SK-MEL-5 (cell line): ENCODE measurements around the gene XKR7. TPM values are rescaled to one million over a fixed set of nuclear protein-coding genes. Genes with fewer than 3 reads are reported as not detected.
A peak's percentile ranks its signal among the peaks of the same experiment; 100 is the strongest.
"Not testable (repeated sequence)": the region's sequence is repeated elsewhere in the genome, so short reads cannot be mapped to it uniquely, and the experiment has no call there.

Experiments
- DNase-seq: peaks from one replicate; pipeline ENCODE4 v3.0.0-alpha.2; 2016; ENCODE audit warnings: low read depth, low spot score
- in situ Hi-C: cut with HindIII; loops from 2 replicates; pipeline ENCODE4 v1.10.0; 2016; ENCODE audit warnings: low sequenced_read_pairs, high pct_unique_total_duplicates, low pct_unique_long_range_greater_than_20kb
- total RNA-seq: library from RNA; depleted of rRNA; stranded (reverse); fragments of >200 nt; shearing (Covaris generic); gene quantifications from 2 replicates; pipeline ENCODE4 v1.2.3, GENCODE V29; 2014

The XKR7 gene
- total RNA-seq, 1 experiment from 2014 or later: 0.11 TPM

GRCh38 chr20:32021091-32021490, 53.1 kb downstream of the XKR7 start:
- no peak for DNase-seq
- in situ Hi-C loops: no loop called here

GRCh38 chr20:32024683-32025295, 56.8 kb downstream of the XKR7 start:
- no peak for DNase-seq
- in situ Hi-C loops: no loop called here

DNA sequence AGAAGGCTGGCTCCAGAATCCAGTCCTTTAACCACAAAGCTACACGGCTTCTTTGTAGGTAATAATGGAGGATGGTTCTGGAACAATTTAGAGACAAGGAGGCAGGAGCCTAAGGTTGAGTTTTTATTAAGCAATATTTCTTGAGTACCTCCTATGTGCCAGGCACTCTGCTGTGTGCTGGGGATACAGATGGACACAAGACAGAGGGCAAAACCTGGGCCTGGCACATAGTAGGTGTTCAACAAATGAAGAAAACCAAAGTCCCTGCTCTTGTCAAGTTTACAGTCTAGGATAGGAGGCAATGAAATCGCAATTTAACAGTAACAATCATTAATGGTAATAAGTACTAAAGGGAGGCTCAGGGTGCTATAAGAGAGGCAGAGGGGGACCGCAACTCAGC, 59.7 kb downstream of the XKR7 start:
- in situ Hi-C loops: no loop called here
- DNase-seq: no peak

GRCh38 chr20:32028647-32029372, 60.9 kb downstream of the XKR7 start:
- in situ Hi-C loops: no loop called here
- no peak for DNase-seq

DNA sequence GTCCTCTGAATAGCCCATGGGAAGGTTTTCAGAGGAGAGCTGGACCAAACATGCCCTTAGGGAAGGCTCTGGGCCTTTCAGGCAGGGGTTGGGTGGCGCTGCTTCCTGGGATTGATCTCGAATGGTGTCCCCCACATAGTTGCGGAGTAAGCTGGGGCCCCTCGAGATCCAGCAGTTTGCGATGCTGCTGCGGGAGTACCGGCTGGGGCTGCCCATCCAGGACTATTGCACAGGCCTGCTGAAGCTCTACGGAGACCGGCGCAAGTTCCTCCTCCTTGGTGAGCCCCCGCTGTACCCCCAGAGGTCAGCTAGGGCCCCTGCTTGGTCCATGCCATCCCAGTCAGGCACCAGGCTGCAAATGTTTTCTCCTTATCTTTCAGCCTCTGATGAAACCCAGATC, 61.6 kb downstream of the XKR7 start:
- in situ Hi-C loops: no loop called here

DNA sequence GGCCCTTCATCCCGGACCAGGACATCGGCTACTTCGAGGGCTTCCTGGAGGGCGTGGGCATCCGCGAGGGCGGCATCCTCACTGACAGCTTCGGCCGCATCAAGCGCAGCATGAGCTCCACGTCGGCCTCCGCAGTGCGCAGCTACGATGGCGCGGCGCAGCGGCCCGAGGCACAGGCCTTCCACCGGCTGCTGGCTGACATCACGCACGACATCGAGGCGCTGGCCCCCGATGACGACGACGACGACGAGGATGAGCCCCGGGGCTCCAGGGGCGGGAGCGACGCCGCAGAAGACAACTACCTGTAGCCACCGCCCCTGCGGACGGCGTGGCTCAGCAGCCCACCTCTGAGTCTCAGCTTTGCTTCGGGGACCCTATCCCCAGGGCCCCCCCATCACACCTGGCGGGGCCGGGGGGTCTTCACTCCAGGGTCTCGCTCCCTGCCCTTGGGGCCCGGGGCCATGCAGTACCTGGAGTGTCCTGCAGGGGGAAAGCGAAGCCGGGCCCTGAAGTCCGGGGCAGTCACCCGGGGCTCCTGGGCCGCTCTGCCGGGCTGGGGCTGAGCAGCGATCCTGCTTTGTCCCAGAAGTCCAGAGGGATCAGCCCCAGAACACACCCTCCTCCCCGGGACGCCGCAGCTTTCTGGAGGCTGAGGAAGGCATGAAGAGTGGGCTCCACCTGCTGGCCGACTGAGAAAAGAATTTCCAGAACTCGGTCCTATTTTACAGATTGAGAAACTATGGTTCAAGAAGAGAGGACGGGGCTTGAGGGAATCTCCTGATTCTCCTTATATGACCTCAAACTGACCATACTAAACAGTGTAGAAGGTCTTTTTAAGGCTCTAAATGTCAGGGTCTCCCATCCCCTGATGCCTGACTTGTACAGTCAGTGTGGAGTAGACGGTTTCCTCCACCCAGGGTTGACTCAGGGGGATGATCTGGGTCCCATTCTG, 63.3 kb downstream of the XKR7 start:
- in situ Hi-C loops: no loop called here
- DNase-seq: peak; percentile 92

More for the DNA sequence above, 61.6 kb downstream of the XKR7 start:
- no peak for DNase-seq

GRCh38 chr20:32033316-32033715, 65.4 kb downstream of the XKR7 start:
- in situ Hi-C loops: no loop called here
- DNase-seq: no peak

DNA sequence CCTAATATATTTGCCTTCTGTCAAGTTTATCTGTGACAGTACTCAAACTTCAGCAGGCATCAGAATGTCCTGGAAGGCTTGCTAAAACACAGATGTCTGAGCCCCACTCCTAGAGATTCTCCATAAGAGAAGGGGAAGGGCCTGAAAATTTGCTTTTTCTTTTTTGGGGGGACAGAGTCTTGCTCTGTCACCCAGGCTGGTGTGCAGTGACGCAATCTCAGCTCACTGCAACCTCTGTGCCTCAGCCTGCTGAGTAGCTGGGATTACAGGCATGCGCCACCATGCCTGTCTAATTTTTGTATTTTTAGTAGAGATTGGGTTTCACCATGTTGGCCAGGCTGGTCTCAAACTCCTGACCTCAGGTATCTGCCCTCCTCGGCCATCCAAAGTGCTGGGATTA, 65.8 kb downstream of the XKR7 start:
- DNase-seq, in situ Hi-C loops: not testable (repeated sequence)

DNA sequence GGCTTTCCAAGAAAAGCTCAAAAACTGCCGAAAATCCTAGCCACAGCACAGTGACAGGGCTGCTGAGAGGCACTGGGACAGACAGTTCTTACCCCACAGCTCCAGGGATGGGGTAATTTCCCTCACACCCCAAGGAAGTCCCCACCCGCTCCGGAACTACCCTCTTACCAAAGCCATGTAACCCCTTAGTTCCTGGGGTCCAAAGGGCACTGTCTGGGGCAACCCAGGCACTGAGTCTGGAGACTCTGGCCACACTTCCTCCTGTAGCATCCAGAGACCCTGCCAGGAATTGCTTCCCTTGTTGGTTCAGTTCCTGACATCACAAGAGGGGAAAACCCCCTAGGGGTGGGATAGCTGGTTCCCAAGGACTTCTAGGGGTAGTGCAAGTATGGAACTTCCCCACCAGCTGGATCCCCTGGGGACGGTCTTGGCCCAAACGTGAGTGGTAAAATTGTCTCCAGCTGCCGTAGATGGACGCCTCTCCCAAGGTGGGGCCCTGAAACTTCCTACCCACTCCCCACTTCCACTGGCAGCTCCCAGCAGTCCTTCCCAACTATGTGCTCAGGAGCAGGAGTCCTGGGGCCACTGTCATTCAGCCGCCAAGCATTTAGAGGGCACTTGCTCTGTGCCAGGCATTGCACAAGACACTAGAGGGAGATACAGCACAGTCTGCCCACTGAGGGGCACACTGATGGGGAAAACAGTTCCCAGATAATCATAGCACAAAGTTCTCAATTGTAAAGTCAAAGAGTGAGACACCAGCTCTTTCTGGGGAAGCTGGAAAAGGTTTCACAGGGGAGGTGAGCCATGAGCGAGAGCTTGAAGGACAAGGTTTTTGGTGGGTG, 66.9 kb downstream of the XKR7 start:
- in situ Hi-C loops: no loop called here
- peak; percentile 71 for DNase-seq

DNA sequence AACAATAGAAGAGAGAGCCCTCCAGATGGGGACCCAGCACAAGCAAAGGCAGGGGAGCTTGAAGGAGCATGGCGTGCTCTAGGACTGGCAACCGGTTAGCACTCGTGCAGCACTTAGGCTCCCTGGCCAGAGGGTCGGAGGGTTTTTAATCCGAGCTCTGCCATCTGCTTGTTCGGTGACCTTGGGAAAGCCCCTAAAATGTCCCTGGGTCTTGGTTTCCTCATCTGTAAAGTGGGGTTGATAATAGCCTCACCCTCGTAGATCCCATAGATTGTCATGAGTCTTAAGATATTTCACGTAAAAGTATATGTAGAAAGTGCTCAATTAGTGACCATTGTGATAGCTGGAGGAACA, 67.5 kb downstream of the XKR7 start:
- in situ Hi-C loops: no loop called here
- no peak for DNase-seq

DNA sequence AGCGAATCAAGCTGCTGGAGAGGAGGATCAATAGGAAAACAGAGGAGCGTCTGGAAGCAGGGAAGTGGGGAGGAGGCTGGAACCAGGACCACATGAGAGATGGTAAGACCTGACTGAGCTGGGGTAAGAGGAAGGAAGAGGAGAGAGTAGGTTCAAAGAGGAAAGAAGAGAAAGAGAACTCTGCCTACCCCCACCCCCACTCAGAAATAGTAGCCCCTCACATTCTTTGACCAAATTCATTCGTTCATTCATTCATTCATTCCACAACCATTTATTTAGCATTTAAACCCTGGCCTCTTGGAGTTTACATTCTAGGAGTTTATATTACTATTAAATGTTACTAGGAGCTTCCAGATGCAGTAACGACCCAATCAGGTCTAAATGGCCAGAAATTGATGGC, 68.3 kb downstream of the XKR7 start:
- in situ Hi-C loops: no loop called here
- DNase-seq: no peak

DNA sequence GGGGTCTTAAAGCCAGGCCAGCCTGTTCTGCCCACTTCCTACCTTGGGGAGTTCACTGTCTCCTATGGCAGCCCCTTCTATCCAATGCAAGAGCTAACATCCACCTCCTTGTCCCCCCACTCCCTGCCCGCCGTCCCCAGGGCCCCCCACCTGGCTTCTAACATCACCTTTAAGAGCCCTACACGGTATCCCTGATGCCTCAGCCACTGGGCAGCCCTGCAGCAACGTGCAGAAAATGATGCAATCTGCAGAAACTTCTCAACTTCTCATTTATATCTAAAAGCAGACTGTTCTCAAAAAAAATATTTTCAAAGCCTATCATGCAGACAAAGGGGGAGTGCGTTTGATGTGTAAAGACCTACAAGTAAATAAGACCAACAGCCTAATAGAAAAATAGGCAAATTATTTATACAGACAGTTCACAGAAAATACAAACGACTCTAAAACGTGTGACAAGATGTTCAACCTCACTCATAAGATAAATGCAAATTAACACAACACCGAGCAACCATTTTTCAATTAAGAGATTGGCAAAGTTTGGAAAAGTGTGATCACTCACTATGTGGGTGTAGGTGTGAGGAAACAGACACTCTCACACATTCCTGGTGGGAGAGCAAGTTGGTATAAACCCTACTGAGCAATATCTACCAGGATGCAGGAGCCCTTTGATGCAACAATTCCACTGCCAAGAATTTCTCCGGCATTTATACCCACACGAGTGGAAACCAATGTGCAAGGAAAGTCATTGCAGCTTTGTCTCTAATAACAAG, 69.0 kb downstream of the XKR7 start:
- no peak for DNase-seq
- in situ Hi-C loops: no loop called here

DNA sequence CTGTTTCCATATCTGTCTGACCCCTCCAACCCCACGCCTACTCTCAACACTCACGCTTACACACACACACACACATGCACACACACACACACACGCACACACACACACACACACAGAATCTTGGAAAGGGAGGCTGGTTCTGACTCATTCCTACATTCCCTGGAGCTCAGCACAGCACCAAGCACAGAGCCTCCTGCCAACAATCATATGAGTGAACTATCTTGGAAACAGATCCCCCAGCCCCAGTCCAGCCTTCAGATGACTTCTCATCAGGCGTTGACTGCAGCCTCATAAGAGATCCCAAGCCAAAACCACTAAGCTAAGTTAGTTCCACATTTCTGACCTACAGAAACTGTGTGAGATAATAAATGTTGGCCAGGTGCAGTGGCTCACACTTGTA, 70.0 kb downstream of the XKR7 start:
- in situ Hi-C loops: no loop called here

GRCh38 chr20:32040142-32040953, 72.4 kb downstream of the XKR7 start:
- in situ Hi-C loops: no loop called here
- DNase-seq: no peak

More for the DNA sequence above, 70.0 kb downstream of the XKR7 start:
- DNase-seq: no peak

GRCh38 chr20:32045999-32046398, 78.0 kb downstream of the XKR7 start:
- in situ Hi-C loops: no loop called here
- peak; percentile 94 for DNase-seq

- DNase-seq: no peak
- in situ Hi-C loops: no loop called here
Measured at GRCh38 chr20:32050324-32050841, 82.4 kb downstream of the XKR7 start.
